GM12872 (cell line): Measurements from ENCODE around the gene PARD6B.

Experiments
- CTCF ChIP-seq: IDR thresholded peaks from 3 replicates; pipeline ENCODE4 v1.5.1; 2011; ENCODE audit warnings: low read depth, mild to moderate bottlenecking, low read length, moderate library complexity; ENCODE audit not compliant: insufficient read depth

PARD6B gene

GRCh38 chr20:50735813-50736212, 4.4 kb downstream of the PARD6B start:
- no peak for TF ChIP-seq CTCF

- no peak for TF ChIP-seq CTCF
Measured at GRCh38 chr20:50737352-50737751, 6.0 kb downstream of the PARD6B start.

GRCh38 chr20:50743087-50743486, 11.7 kb downstream of the PARD6B start:
- TF ChIP-seq CTCF: no peak

- TF ChIP-seq CTCF: no peak
Measured at GRCh38 chr20:50744143-50744792, 12.9 kb downstream of the PARD6B start.

GRCh38 chr20:50745634-50746137, 14.3 kb downstream of the PARD6B start:
- TF ChIP-seq CTCF: no peak

GRCh38 chr20:50746138-50746940, 15.0 kb downstream of the PARD6B start:
- TF ChIP-seq CTCF: no peak

- TF ChIP-seq CTCF: no peak
Measured at GRCh38 chr20:50747275-50747674, 15.9 kb downstream of the PARD6B start.
